Measurements from ENCODE around the gene PGGT1B.

PGGT1B gene

DNA sequence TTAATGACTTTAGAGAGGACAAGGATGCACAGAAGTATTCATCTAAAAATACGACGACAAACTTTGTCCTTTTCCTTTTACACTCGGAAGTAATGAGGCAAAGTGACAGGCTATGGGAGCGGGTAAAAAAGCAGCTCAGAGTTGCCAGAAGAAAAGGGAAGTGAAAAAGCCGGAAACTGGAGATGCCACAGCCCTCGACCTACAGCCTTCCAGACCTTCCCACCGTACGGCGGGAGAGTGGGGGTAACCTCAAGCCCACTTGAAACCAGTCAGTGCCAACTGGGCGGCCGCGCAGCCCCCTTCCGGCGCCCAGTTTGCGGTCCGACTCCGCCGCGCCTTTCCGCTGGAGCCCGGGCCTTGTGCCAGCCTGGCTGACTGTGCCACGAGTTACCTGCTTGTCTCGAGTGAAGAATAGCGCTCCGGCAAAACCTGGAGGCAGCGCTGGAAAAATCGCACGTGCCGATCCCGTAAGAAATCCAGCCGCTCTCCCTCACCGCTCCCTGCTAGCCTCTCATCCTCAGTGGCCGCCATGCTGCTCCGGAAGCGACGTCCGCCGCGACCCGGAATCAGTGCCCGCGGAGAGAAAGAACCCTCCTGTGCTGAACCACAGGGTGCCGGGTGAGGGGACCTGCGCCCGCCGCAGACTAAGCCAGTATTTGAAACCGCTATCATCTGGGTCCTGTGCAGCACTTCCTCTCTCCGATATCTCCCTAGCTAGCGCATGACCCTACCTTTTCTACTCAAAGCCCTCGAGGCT is at the start of gene PGGT1B:
Gene PGGT1B, minus strand, starts transcription at position 557 of the 757 bp plus-strand sequence. Its CDS starts 26 bp downstream, at position 531.
- DNase-seq = peak; percentile 35

DNA sequence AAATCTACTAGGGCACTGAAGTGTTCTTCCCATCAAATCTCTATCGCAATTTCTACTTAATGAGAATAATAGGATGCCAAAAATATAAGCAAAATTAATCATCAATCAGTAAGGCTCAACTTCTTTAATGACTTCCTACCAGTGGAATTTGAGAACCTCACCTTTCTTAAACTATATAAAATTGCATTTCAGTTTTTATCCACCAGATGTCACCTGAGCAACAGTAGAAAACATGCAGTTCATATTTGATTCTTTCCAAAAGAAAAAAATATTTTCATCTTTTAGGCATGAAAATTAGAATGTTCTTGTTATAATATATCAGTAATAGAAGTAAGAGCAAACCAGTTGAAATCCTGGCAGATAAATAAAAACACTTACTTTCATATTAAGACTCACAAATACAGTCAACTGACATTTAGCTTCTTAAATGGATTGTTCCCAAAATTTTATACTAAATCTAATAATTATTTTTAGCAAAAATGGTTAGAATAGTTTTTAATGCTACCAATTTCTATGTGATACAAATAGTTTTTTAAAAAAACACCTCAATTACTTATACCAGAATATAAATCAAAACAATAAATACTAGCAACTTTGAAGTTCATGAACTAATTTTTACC is 47.2 kb upstream of the PGGT1B start:
- DNase-seq = no peak

DNA sequence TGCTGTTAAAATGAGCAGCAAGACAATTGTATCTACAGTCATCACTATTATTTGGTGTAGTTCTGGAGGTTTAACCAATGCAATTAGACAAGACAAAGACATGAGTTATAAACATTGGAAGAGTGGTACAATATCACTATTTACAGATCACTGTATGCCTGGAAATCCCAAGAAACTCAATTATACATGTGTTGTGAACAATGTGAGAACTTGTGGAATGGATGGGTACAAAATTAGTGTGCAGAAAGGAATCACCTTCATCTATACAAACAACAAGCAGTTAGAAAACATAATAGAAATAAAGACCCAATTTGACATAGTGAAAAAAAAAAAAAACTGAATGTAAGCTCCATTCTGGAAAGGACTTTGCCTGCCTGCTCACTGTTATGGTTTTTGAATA is 46.1 kb upstream of the PGGT1B start:
- DNase-seq = no peak

DNA sequence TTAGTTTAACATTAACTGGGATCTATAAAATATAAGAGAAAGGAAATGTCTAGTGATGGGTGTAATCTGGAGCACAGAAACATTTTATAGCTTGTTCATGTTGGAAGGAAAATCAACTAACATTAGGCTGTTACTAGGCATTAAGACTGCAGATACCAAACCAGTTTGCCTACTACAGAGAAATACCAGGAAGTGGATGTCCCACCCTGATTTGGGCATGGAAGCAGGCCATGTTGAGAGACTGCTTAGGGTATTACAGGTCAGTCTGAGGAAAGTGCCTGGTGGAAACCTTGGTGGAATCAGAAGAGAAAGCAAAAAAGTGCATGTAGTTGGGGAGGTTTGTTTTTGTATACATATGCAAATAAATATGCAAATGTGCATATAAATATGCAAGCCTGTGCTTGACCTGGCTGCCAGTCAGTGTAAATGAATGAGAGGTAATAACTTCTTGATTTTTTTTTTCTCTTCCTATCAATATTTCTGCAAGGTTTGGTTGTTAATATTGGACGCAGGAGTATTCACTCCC is 43.4 kb upstream of the PGGT1B start:
- peak; percentile 54 for DNase-seq

DNA sequence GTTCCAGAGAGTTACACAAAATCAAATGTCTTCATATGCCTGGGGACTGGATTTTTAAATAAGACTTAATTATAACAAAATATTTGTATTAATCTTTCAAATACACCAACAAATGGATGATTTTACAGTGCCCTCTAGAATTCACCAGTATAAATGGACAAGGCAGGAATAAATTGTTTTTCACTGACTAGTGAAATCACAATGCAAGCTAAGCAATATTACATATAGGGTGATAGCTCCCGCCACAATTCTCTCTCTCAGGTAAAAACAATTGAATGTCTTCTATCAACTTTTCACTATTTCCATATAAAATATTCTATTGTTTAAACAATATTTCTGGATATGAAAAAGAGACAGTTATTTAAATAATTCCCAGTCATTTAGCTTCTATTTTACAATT is 41.8 kb upstream of the PGGT1B start:
- DNase-seq = no peak

DNA sequence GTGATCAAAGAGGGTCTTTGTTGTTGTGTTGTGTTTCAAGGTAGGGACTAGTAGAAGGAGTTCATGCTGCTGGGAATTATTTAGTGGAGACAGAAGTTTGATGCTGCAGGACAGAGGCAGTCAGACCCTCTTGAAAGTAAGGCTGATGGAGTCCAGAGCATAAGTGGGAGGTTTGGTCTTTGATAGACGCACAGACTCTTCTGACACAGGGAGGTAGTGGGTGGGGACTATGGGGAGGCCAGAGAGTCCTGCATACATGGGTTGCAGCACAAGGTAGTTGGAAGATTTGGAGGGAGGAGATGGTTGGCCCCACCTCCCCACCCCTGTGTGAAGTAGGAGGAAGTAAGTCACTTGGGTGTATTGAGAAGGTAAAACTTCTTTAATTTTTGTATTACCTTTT is 36.1 kb upstream of the PGGT1B start:
- no peak for DNase-seq

DNA sequence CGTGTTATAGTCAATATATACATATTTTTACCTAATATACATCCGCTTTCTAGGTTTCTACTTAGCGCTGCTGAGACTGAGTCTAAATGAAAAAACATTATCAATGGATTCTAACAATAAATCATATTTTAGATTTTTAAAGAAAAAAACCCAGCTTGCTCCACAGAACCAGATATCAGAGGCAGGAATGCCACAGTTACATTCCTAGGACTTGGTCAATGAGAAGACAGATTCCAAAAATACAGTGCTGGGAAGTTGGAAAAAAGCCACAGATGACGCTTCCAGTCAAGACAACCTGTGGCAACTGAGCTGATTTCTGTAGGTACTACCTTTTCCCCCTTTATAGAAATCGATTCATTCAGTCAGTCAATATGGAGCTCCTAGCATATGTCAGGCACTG is 34.4 kb upstream of the PGGT1B start:
- DNase-seq = no peak

DNA sequence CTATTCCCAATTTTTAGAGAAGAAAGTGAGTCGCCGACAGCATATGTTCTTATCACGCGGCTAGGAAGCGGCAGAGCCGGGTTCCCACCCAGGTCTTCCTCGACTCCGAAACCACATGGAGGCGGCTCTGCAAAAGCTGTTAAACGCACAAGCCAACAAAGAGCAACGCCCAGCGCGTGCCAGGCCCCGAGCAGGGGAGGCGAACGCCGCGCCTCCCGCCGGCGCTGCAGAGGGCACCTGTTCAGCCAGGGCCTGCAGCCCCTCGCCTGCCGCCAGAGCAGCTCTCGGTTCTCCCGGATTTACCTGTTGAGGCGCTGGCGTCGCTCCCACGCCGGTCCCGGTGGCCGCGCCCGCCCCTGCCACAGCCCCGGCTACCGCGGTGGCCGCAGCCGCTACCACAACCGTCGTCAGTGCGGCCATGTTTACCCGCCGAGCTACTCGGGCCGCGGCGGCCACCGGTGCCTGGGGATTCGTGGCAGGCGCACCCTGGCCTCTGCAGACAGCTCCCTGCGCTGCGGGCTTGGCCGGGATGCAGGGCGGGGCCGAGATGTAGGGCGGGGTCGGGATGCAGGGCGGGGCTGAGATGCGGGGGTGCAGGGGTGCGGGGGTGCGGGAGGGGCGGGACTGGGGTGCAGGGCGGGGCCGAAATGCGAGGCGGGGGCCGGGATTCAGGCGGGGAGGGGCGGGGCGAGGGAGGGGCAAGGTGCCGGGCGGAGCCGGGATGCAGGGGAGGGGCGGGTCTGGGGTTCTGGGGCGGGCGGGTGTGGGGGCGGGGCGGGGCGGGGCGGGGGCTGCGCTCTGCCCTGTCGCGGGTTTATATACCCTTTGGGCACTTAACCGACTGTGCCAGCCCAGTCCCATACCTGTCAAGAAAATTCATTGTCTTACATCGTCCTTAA is 33.7 kb upstream of the PGGT1B start, which contains the start of gene CCDC112:
Gene CCDC112, minus strand, starts transcription at position 531 of the 899 bp plus-strand sequence. Its CDS starts 111 bp downstream, at position 420.
- peak; percentile 59 for DNase-seq

DNA sequence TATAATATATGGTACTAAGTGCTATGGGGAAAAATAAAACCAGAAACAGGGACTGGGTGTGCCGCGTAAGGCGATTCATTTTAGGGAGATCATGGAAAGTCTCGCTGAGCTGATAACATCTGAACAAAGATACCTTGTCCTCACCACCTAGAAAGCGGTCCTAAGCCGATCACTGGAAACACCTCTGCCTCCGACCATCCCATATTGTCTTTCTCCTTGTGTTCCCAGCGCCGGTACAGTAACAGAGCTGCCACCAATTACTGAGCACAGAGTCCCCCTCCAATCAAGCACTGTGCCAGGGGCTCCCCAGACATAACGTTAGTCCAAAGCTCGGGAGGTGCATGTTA is 33.1 kb upstream of the PGGT1B start:
- DNase-seq = no peak

DNA sequence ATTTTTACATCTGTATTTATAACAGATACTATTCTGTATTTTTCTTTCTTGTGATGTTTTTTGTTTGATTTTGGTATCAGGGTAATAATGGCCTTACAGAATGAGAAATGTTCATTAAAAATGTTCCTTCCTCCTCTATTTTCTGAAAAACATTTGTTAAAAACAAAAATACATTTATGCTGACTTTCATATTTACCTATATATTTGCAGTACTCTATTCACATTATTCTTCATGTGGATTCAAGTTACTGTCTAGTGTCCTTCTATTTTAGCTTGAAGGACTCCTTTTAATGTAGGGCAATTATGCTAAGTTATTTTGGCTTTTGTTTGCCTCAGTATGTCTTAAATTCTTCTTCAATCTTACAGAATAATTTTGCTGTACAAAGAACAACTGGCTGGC is 28.7 kb upstream of the PGGT1B start:
- DNase-seq = no peak

DNA sequence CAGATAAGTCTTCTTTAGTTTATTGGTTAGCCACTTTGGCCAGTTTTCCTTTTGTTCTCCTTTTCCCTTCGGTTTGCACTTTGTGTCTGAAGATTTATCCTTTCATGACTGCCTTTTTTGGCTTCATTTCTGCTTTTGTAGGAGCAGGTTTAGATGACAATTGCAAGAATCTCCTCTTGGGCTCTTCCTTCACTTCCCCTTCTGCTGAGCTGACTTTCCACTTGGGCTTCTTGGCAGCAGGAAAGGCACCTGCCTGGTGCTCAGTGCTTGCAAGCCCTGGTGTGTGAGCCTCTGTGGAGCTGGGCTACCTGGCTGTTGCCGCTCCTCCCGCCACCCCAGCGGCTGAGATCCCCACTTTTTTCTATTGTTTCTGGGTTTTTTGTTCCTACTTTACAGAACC is 26.4 kb upstream of the PGGT1B start:
- DNase-seq = no peak

DNA sequence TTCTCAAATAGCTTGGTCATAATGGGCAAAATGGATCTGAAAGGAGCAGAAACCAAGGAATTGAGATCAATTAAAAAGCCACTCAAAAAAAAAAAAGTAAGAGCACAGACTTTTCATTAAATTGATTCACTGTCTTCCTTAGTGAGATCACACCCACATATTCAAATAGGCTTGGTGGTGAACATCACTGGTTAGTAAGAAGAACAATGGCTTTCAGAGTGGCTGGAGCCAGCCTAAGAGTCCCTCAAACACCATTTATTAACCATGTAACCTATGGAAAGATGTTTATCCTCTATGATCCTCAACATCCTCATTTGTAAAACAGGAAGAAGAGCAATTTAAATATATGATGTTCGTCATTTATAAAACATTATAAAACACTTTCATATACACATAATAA is 21.3 kb upstream of the PGGT1B start:
- no peak for DNase-seq

DNA sequence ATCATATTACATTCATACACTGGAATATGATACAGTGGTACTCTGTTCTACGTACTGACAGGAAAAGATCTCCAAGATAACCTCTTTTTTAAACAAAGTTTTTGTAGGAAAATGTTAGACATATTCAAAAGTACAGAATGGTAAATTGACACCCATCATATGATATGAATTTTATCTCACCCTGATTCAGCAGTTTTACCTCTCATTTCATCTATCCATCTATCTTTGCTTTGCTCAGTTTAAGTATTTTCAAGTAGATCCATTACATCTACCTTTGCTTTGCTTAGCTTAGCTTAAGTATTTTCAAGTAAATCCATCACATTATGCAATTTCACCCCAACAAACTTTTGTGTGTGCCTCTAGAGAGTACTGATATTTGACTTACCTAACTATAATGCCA is 19.5 kb upstream of the PGGT1B start:
- no peak for DNase-seq

DNA sequence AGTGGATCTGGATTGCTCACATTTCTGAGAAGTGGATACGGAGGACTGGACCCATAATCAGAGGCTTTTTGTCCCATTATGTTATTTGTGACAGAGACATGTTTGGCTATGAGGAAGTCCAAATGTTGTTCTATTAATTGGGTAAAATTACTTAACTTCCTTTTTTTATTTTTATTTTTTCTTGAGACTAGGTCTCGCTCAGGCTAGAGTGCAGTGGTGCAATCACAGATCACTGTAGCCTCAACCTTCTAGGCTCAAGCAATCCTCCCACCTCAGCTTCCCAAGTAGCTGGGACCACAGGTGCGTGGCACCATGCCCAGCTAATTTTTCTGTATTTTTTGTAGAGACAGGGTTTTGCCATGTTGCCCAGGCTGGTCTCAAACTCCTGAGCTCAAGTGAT is 11.9 kb upstream of the PGGT1B start:
- no peak for DNase-seq

DNA sequence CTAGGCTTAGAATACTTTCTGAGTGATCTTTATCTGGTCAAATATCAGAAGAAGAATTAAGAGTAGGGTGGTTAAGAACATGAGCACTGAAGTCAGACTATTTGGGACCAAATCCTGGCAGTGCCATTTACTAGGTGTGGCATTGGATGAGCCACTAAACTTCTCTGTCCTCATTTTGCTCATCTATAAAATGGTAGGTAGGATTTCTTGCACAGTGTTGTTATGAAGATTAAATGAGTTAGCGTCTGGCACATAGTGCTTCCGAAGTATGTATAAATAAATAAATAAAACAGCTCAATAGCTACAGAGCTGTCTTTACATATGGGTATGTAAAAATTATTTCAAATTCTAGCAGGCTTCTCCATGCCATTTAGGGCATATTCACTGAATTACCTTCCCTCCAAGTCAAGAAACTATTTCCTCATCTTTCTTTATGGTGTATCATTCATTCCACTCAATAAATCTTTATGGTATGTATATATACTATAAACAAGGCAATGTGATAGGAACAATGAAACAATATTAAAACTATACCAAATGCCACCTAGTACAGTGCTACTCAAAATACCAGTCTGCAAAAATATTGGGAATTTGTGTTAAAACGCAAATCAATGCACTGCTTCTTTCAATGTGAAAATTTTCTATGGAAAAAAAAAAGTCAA is 9.8 kb upstream of the PGGT1B start:
- DNase-seq = no peak

DNA sequence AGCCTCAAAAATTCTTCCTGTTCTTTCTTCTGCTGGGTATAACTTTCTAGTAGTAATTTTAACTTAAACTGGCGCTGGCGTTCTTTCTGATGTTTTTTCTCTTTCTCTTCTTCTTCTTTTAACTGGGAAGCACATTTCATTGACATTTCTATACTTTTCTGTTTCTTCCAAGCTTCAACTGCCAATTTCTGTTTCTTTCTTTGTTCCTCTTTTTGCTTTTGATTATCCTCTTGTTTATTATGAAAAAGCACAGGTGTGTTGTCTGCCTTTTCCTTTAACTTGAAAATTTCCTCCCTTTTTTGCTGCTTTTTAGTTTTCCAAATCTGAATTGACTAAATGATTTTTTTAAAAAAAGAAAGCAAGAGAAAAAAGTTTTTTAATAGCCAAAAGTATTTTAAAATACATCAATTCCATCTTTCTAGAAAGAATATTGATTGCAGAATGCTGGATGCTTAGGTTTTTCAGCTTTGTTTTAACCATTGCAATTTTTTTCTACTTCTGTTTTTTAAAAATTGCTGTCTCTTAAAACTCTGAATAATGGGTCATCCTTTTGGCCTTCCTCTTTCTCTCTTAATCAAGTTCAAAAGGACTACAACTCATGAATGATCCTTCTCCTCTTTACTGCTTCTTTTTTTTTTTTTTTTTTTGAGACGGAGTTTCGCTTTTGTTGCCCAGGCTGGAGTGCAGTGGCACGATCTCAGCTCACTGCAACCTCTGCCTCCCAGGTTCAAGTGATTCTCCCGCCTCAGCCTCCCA is 8.8 kb upstream of the PGGT1B start:
- no peak for DNase-seq

DNA sequence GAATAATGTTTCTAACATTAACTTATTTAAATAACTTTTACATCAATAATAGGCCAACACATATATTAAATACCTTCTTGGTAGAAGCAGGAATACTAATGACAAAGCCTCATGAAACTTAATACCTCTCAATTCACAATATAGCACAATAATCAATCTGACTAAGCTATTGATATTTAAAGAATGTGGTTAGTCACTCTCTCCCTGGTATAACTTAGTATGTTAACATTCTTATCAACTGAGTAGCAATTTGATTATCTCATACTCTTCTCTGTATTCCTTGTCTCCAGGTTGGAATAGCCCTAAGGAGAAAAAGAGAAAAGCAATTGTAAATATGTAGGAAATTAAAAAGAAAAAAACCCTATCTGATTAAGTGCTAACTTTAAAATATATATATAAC is 4.9 kb upstream of the PGGT1B start:
- DNase-seq = no peak

DNA sequence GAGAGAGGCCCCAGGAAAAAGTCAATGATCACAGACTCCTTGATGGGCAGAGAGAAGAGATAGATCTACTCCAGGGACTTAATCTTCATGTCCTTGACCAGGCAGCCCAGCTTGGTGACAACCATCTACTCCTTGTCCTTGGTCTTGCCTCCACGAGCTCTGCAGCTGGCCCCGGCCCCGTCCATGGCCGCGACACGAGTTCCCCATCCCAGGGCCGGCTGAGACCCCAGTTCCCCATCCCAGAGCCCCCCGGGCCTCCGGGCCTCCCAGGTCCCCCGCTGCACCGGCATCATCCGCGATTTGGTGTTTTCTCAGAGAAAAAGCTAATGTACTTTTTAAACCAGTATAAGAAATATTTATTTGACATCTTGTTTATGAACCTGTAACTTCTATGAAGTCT is 2.5 kb upstream of the PGGT1B start:
- no peak for DNase-seq

DNA sequence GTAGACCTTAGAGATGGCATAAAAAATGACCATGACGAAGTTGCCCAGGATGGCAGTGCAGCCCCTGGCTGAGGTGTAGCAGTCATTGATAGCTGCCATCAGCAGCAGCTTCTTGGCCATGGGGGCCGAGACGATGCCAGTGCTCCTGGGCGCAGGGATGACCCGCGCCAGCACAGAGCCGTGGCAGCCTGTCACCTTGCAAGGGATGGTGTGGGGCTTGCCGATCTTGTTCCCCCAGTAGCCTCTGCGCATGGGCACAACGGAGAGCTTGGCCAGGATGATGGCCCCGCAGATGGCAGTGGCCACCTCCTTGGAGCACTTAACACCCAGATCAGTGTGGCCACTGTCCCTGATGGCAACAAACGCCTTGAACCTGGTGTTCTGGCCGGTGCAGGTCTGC is 2.1 kb upstream of the PGGT1B start:
- no peak for DNase-seq

DNA sequence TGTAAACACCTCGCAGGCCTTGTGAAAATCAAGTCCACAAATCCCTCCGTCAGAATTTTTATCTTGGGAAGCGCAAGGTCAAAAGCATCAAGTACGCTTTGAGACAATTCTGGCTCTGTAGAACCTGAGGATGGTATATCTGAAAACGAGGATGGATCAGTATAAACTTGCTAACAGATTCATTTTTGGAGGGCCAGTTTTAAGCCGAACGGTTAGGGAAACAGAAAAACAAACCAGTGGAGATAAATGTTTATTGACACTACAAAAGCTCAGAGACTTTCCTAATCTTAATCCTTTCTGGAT is 352 bp upstream of the PGGT1B start:
- DNase-seq = no peak

DNA sequence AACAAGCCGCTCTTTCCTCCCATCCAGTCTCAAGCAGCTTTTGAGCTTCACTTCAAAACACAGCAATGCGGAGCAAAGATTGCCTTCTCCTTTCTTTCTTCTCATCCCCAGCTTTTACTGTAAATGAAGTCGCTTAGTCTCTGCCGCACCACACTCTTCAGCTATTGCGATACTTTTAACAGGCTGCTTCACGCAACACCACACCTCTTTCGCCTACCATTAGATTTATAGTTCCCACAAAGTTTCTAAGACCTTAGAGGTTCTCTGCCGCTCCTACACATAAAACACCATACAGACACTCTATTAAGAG is 711 bp downstream of the PGGT1B start:
- DNase-seq = no peak

DNA sequence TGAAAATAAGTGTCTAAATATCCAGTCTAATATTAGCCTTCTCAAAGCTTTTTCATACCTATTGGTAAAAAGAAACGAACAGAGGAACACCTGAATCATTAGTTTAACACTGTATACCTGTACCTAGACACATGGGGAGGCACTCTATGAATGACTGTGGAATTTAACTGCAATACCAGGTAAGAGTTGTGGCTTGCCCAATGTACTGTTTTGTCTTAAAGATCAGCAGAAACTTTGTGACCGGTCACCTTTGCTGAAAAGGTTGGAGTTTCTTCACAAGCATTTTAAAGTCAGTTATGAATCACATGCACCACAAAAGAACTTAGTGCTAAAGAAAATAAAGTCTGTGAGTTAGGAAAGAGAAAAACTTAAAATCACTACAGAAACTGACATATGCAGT is 2.4 kb downstream of the PGGT1B start:
- no peak for DNase-seq

DNA sequence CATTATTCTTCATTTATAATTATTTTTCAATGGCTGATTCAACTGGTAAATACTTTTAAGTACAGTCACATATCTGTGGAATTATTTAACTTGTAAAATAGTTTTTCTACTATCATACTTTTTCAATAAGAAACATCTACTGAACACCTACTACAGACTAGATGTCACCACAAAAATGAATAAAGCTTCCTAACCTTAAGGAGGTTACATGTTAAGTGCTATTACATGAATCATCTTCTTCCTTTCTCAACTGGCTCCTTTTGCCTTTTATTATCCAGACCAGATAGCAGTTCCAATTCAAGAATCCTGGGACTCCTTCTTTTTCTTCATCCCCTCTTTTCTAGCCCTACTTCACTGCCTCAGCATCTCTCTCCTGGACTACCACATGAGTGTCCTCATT is 4.7 kb downstream of the PGGT1B start:
- no peak for DNase-seq
